ENCODE measurements around the gene DAPK2. TPM values are rescaled to one million over a fixed set of nuclear protein-coding genes. Genes with fewer than 3 reads are reported as not detected.
A peak's percentile ranks its signal among the peaks of the same experiment; 100 is the strongest.

The DAPK2 gene
- total and polyA plus RNA-seq, 5 donors from 2014 or later = 0.72 TPM; not detected in 4

- no peaks in the 10 kb centered on the region for H3K9me3 Mint-ChIP-seq
- no peaks in the 10 kb centered on the region for H3K4me1 ChIP-seq (ENCODE audit: control insufficient read depth, insufficient read depth, low read length, poor library complexity, severe bottlenecking)
- H3K27me3 ChIP-seq (ENCODE audit: control insufficient read depth, insufficient read depth, low read length) = no peaks in the 10 kb centered on the region
- H3K4me3 ChIP-seq (ENCODE audit: low read depth, low read length) = no peak overlapping the region
- ATAC-seq (ENCODE audit: low read depth in 2 of 2) = no peak
- H3K4me1 Mint-ChIP-seq = no peaks in the 10 kb centered on the region
- no peak overlapping the region for H3K27ac Mint-ChIP-seq
- no peaks in the 10 kb centered on the region for H3K36me3 ChIP-seq (ENCODE audit: control insufficient read depth, insufficient read depth, low read length)
- no peak for DNase-seq
- no peaks in the 10 kb centered on the region for H3K36me3 Mint-ChIP-seq
- H3K27ac ChIP-seq (ENCODE audit: insufficient read depth, low read length, poor library complexity, severe bottlenecking) = no peak overlapping the region
- no peak overlapping the region for H3K4me3 Mint-ChIP-seq
- H3K9me3 ChIP-seq (ENCODE audit: control insufficient read depth in 2 of 2, low read length in 2 of 2) = no peaks in the 10 kb centered on the region
- no peaks in the 10 kb centered on the region for H3K27me3 Mint-ChIP-seq
These were observed 29.1 kb downstream of the DAPK2 start for GRCh38 chr15:64017082-64017588.

GRCh38 chr15:64016257-64016656 lies 30.0 kb downstream of the DAPK2 start:
- Histone ChIP-seq H3K27ac (ENCODE audit: insufficient read depth, low read length, poor library complexity, severe bottlenecking) (no peak overlapping the region), H3K36me3 (ENCODE audit: control insufficient read depth, insufficient read depth, low read length) (no peaks in the 10 kb centered on the region), H3K4me3 (ENCODE audit: low read depth, low read length) (no peak overlapping the region), H3K9me3 (ENCODE audit: control insufficient read depth in 2 of 2, low read length in 2 of 2) (no peaks in the 10 kb centered on the region), H3K4me1 (ENCODE audit: control insufficient read depth, insufficient read depth, low read length, poor library complexity, severe bottlenecking) (peaks cover under 1% of the 10 kb centered on the region), H3K27me3 (ENCODE audit: control insufficient read depth, insufficient read depth, low read length) (no peaks in the 10 kb centered on the region)
- Mint-ChIP-seq H3K4me1 (peaks cover 0 to 5% (median 1%) of the 10 kb centered on the region in 4 donors), H3K27ac (peak overlapping the region in 1 of 3 donors; percentile 40), H3K4me3 (no peak overlapping the region), H3K27me3 (no peaks in the 10 kb centered on the region), H3K36me3 (no peaks in the 10 kb centered on the region), H3K9me3 (no peaks in the 10 kb centered on the region)
- DNase-seq (no peak), ATAC-seq (ENCODE audit: low read depth in 2 of 2) (no peak)

- Mint-ChIP-seq H3K27ac (peak overlapping the region in 2 of 3 donors; percentile 38 to 59), H3K36me3 (no peaks in the 10 kb centered on the region), H3K27me3 (no peaks in the 10 kb centered on the region), H3K4me3 (no peak overlapping the region), H3K4me1 (peaks cover 6 to 17% (median 11%) of the 10 kb centered on the region in 4 donors), H3K9me3 (peaks cover 0 to 2% (median 0%) of the 10 kb centered on the region in 7 donors)
- H3K27ac ChIP-seq (ENCODE audit: insufficient read depth, low read length, poor library complexity, severe bottlenecking) = no peak overlapping the region
- no peaks in the 10 kb centered on the region for H3K9me3 ChIP-seq (ENCODE audit: control insufficient read depth in 2 of 2, low read length in 2 of 2)
- H3K4me1 ChIP-seq (ENCODE audit: control insufficient read depth, insufficient read depth, low read length, poor library complexity, severe bottlenecking) = peaks cover 13% of the 10 kb centered on the region
- no peaks in the 10 kb centered on the region for H3K36me3 ChIP-seq (ENCODE audit: control insufficient read depth, insufficient read depth, low read length)
- DNase-seq = no peak
- H3K27me3 ChIP-seq (ENCODE audit: control insufficient read depth, insufficient read depth, low read length) = no peaks in the 10 kb centered on the region
- no peak for ATAC-seq (ENCODE audit: low read depth in 2 of 2)
- no peak overlapping the region for H3K4me3 ChIP-seq (ENCODE audit: low read depth, low read length)
These were observed 31.3 kb downstream of the DAPK2 start for GRCh38 chr15:64014995-64015394.

GRCh38 chr15:64013179-64014062 lies 32.9 kb downstream of the DAPK2 start:
- Histone ChIP-seq H3K4me1 (ENCODE audit: control insufficient read depth, insufficient read depth, low read length, poor library complexity, severe bottlenecking) (peaks cover 25% of the 10 kb centered on the region), H3K9me3 (ENCODE audit: control insufficient read depth in 2 of 2, low read length in 2 of 2) (no peaks in the 10 kb centered on the region), H3K27me3 (ENCODE audit: control insufficient read depth, insufficient read depth, low read length) (no peaks in the 10 kb centered on the region), H3K27ac (ENCODE audit: insufficient read depth, low read length, poor library complexity, severe bottlenecking) (no peak overlapping the region), H3K36me3 (ENCODE audit: control insufficient read depth, insufficient read depth, low read length) (no peaks in the 10 kb centered on the region), H3K4me3 (ENCODE audit: low read depth, low read length) (no peak overlapping the region)
- peak in 1 of 3 donors; percentile 18 for DNase-seq
- Mint-ChIP-seq H3K27me3 (no peaks in the 10 kb centered on the region), H3K36me3 (no peaks in the 10 kb centered on the region), H3K27ac (peak overlapping the region in 1 of 3 donors; percentile 35), H3K4me1 (peaks cover 6 to 29% (median 23%) of the 10 kb centered on the region in 4 donors), H3K9me3 (peaks cover 0 to 2% (median 0%) of the 10 kb centered on the region in 7 donors), H3K4me3 (no peak overlapping the region)
- no peak for ATAC-seq (ENCODE audit: low read depth in 2 of 2)

- H3K27me3 Mint-ChIP-seq = no peaks in the 10 kb centered on the region
- Histone ChIP-seq H3K27me3 (ENCODE audit: control insufficient read depth, insufficient read depth, low read length) (no peaks in the 10 kb centered on the region), H3K4me3 (ENCODE audit: low read depth, low read length) (no peak overlapping the region), H3K36me3 (ENCODE audit: control insufficient read depth, insufficient read depth, low read length) (no peaks in the 10 kb centered on the region), H3K4me1 (ENCODE audit: control insufficient read depth, insufficient read depth, low read length, poor library complexity, severe bottlenecking) (peaks cover 25% of the 10 kb centered on the region), H3K9me3 (ENCODE audit: control insufficient read depth in 2 of 2, low read length in 2 of 2) (no peaks in the 10 kb centered on the region), H3K27ac (ENCODE audit: insufficient read depth, low read length, poor library complexity, severe bottlenecking) (no peak overlapping the region)
- DNase-seq (no peak), ATAC-seq (ENCODE audit: low read depth in 2 of 2) (no peak)
- H3K9me3 Mint-ChIP-seq = peaks cover 0 to 2% (median 0%) of the 10 kb centered on the region in 7 donors
- H3K27ac Mint-ChIP-seq = peak overlapping the region in 2 of 3 donors; percentile 4 to 28
- no peaks in the 10 kb centered on the region for H3K36me3 Mint-ChIP-seq
- H3K4me3 Mint-ChIP-seq = no peak overlapping the region
- H3K4me1 Mint-ChIP-seq = peaks cover 6 to 29% (median 23%) of the 10 kb centered on the region in 4 donors
These were observed 34.5 kb downstream of the DAPK2 start for GRCh38 chr15:64011736-64012135.

GRCh38 chr15:64010719-64011118 lies 35.6 kb downstream of the DAPK2 start:
- peaks cover 25% of the 10 kb centered on the region for H3K4me1 ChIP-seq (ENCODE audit: control insufficient read depth, insufficient read depth, low read length, poor library complexity, severe bottlenecking)

GRCh38 chr15:64009798-64010261 lies 36.5 kb downstream of the DAPK2 start:
- Mint-ChIP-seq H3K4me1 (peaks cover 6 to 29% (median 23%) of the 10 kb centered on the region in 4 donors), H3K27me3 (no peaks in the 10 kb centered on the region), H3K36me3 (no peaks in the 10 kb centered on the region), H3K27ac (peak overlapping the region; percentile 83 to 100 (median 94)), H3K4me3 (peak overlapping the region in 3 of 4 donors; percentile 46 to 61 (median 48)), H3K9me3 (peaks cover 0 to 2% (median 0%) of the 10 kb centered on the region in 7 donors)
- Histone ChIP-seq H3K27me3 (ENCODE audit: control insufficient read depth, insufficient read depth, low read length) (no peaks in the 10 kb centered on the region), H3K36me3 (ENCODE audit: control insufficient read depth, insufficient read depth, low read length) (no peaks in the 10 kb centered on the region), H3K4me3 (ENCODE audit: low read depth, low read length) (no peak overlapping the region), H3K9me3 (ENCODE audit: control insufficient read depth in 2 of 2, low read length in 2 of 2) (no peaks in the 10 kb centered on the region), H3K27ac (ENCODE audit: insufficient read depth, low read length, poor library complexity, severe bottlenecking) (peak overlapping the region; percentile 28), H3K4me1 (ENCODE audit: control insufficient read depth, insufficient read depth, low read length, poor library complexity, severe bottlenecking) (peaks cover 25% of the 10 kb centered on the region)
- DNase-seq (peak in 1 of 3 donors; percentile 58), ATAC-seq (ENCODE audit: low read depth in 2 of 2) (peak; percentile 9 to 70)

More at GRCh38 chr15:64010719-64011118, 35.6 kb downstream of the DAPK2 start:
- Histone ChIP-seq H3K36me3 (ENCODE audit: control insufficient read depth, insufficient read depth, low read length) (no peaks in the 10 kb centered on the region), H3K9me3 (ENCODE audit: control insufficient read depth in 2 of 2, low read length in 2 of 2) (no peaks in the 10 kb centered on the region), H3K4me3 (ENCODE audit: low read depth, low read length) (peak overlapping the region; percentile 6), H3K27ac (ENCODE audit: insufficient read depth, low read length, poor library complexity, severe bottlenecking) (peak overlapping the region; percentile 48), H3K27me3 (ENCODE audit: control insufficient read depth, insufficient read depth, low read length) (no peaks in the 10 kb centered on the region)
- H3K4me3 Mint-ChIP-seq = peak overlapping the region in 3 of 4 donors; percentile 61 to 73 (median 70)
- H3K27me3 Mint-ChIP-seq = no peaks in the 10 kb centered on the region
- H3K9me3 Mint-ChIP-seq = peaks cover 0 to 2% (median 0%) of the 10 kb centered on the region in 7 donors
- no peaks in the 10 kb centered on the region for H3K36me3 Mint-ChIP-seq
- peaks cover 6 to 29% (median 23%) of the 10 kb centered on the region in 4 donors for H3K4me1 Mint-ChIP-seq
- ATAC-seq (ENCODE audit: low read depth in 2 of 2) (peak; percentile 94 to 98), DNase-seq (peak; percentile 61 to 91 (median 80))
- H3K27ac Mint-ChIP-seq = peak overlapping the region; percentile 94 to 100 (median 94)

All from CD4-positive, CD25-positive, alpha-beta regulatory T cell (primary cell).